OCI-M2 (cell line): Measurements from ENCODE around the gene AHI1.
"Not testable (repeated sequence)": the region's sequence is repeated elsewhere in the genome, so short reads cannot be mapped to it uniquely, and the experiment has no call there.

Experiments used
- DNase-seq: peaks from one replicate; lab custom pipeline; 2025; ENCODE audit not compliant: unreplicated experiment; lab: John Stamatoyannopoulos, UW

The AHI1 gene

DNA sequence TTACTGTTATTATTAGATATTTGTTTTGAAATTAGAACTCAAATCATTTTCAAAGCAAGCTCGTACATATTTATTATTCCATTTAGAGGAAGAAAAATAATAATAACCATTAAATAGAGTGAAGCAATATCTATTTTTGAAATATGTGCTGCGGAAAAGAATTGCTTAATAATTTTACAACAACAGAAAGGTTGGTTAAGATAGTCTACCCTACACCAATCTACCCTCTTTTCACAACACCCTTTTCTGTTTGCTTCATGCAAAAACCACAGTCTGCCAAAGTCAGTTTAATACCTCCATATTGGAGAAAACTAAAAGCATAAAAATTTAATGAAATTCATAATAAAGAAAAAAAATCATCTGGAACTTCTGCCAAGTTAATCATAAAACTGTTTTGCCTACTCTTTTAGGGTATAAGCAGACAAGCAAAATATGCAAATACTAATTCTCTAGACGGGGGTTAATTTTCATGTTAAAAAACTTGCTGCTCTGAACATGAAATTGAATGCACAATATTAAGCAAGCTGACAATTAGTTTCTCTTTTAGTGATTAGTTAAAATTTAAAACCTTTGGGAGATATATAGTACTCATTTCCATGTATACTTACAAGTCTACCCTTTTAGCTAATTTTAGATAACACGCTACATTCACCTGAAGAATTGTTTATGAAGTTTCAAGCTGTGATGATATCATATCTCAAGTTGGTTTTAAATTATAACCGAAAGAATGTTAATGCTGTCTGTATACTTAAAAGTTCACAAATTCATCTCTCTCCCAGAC is 100.2 kb downstream of the AHI1 start:
- no peak for DNase-seq

DNA sequence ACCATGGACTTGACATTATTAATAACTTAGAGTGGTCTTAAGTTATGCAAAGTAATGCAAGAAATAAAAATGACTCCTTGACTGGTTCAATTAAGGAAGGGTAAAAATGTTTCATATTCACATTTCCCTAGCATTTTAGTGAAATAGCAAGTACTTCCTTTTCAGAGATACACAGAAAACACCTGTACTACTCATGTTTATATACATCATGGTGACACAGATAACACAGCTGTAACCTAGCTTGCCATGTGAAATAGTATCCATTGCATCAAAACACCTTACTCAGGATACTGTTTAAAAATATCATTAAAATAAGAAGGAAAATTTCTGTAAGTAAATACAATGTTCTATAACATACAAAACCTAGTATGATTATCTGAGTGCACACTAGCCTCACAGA is 102.4 kb downstream of the AHI1 start:
- no peak for DNase-seq

DNA sequence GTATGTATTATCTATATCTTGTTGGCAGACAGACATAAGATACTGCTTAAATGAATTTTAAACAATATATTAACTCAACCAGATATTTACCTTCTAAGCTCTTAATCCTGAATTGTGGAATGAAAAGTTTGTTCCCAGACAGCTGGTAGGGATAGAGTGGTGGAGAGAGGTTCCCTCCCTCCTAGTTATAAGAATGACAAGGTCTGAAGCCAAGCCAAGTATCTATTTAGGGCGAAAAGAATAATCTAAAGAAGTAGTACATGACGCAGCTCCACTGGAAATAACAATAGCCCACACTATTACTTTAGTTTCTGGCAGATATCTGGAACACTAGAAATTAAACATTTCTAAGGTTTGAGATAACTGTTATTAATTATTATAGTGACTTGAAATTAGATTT is 104.3 kb downstream of the AHI1 start:
- no peak for DNase-seq

DNA sequence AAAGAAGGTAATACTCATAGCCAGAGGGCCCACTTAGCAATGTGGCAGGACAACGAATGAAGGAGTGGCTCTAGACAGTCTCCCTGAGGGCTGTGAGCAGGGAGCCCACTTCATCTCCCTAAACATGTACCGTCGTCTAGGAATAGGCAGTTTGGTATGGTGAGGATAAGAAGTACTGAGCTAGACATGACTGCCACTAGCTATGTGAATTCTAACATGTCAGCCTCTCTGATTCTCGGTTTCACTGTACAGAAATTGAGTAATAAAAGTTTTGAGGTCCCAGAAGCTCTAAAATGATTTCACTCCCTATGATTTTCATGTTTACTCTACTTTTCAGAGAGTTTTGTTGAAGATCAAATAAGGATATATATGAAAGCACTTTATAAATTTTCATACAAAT is 107.1 kb downstream of the AHI1 start:
- no peak for DNase-seq

GRCh38 chr6:135385299-135385698 is 112.2 kb downstream of the AHI1 start:
- no peak for DNase-seq

DNA sequence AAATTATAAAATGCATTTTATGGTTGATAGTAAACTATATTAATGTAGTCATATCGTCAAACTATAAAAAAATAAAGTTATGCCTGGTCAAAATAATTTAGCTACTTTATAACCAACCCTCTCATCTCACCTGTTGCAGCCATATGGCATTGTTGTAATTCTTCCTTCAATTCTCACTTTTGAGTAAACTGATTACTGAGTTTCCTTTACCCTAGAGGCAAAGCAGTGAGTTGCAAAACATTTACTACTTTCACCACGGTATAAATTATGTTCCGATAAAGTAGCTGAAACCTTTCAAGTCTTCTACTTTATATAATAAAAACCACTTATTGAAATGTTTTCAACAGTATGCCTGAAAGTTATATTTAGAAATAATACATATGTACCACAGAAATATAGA is 113.8 kb downstream of the AHI1 start:
- DNase-seq, result no peak

- no peak for DNase-seq
These were observed 114.2 kb downstream of the AHI1 start for GRCh38 chr6:135383301-135383700.

DNA sequence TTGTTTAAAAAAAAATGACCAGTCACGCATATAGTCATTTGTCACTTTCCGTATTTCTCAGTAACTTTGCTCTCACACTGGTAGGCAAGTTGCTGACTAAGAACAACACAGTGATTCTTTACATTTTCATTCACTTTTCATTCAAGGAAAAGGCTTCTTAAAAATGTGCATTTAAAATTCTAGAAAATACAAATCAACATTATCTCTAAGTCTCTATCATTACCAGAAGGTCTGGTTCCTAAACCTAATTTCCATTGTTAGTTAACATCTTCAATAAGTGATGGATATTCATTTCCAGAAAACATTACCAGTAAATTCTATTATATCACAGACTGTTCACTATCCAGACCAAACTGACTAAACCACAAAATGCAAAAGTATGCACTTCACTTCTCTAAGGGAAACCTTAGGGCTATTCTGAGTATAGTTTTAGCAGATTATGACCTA is 115.3 kb downstream of the AHI1 start:
- no peak for DNase-seq

- DNase-seq, result no peak
These were observed 116.7 kb downstream of the AHI1 start for GRCh38 chr6:135380793-135381192.

- no peak for DNase-seq
These were observed 117.9 kb downstream of the AHI1 start for GRCh38 chr6:135379647-135380046.

GRCh38 chr6:135372758-135373157 is 124.8 kb downstream of the AHI1 start:
- DNase-seq, result no peak

DNA sequence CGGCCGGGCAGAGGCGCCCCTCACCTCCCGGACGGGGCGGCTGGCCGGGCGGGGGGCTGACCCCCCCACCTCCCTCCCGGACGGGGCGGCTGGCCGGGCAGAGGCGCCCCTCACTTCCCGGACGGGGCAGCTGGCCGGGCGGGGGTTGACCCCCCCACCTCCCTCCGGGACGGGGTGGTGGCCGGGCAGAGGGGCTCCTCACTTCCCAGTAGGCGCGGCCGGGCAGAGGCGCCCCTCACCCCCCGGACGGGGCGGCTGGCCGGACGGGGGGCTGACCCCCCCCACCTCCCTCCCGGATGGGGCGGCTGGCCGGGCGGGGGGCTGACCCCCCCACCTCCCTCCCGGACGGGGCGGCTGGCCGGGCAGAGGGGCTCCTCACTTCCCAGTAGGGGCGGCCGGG is 133.9 kb downstream of the AHI1 start:
- not testable (repeated sequence) for DNase-seq

- DNase-seq, result no peak
These were observed 135.4 kb downstream of the AHI1 start for GRCh38 chr6:135362124-135362523.

DNA sequence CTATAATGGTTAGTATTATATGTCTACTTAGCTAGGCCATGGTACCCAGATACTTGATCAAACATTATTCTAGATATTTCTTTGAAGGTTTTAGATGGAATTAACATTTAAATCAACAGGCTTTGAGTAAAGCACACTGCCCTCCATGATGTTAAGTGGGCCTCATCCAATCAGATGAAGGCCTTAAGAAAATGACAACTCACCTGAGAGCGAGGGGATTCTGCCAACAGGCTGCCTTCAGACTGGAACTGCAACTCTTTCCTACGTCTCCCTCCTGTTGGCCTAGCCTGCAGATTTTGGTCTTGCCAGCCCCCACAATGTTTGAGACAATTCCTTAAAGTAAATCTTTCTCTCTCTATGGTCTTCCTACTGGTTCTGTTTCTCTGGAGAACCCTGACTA is 137.3 kb downstream of the AHI1 start:
- DNase-seq, result no peak

- no peak for DNase-seq
These were observed 138.6 kb downstream of the AHI1 start for GRCh38 chr6:135358985-135359384.

DNA sequence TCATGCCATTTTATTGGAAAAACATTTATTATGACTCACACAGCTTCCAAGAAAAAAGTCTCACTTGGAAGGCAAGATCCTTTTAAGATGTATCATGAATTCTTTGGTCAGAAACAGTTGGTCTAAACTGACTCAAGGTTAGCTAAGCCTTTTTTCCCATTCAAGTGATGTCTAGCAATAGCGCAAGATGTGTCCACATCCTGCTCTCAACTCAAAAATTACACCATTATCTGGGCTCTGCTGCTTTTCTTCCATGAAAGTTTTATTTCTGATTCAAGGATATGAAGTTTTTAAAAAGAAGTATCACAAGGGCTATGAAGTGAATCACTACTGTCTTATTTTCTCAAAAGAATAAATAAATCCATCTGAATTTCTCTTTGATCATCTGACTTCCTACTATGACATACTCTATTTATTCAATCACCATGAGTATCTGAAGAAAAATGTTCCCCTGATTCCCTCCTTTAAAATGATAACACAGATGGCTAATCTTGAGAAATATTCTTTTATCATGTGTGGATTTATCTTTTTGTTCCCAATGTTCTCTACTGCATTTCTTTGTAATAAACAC is 139.2 kb downstream of the AHI1 start:
- no peak for DNase-seq

DNA sequence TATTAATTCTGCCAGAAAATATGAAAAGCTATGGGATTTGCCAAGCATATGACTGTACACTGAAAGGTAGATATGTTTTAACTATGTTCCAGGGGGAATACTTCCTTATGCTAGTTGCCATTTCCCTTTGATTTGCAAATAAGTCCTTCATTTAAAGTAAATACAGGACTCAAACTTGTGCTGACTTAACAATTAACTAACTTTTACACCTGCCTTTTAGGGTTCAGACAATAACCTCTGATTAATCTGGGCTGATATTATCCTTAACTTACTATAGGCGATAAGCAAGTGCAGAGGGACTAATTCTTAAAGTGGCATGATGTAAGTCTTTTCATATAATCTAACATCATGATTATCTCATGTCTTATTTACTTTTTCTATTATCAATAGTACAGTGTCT is 143.1 kb downstream of the AHI1 start:
- DNase-seq, result no peak

DNA sequence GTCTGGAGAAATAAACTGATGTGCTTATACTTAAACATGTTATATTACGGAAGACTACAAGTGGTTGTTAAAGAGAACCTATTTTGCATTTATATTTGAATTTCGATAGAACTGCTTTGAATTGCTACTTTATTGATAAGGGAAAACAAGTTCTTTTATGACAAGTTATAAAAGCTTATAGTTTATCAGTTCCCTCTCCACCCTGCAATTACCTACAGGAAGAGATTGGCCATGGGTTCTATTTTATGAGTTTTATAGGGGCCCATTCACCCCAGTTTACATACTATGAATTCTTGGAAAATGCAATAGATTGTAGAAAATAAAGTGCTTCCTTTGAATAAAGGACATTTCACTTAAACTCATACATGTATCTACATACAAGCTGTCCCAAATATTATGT is 144.4 kb downstream of the AHI1 start:
- DNase-seq, result no peak

- DNase-seq, result no peak
These were observed 145.9 kb downstream of the AHI1 start for GRCh38 chr6:135351635-135352034.

GRCh38 chr6:135347887-135348286 is 149.7 kb downstream of the AHI1 start:
- DNase-seq, result no peak

DNA sequence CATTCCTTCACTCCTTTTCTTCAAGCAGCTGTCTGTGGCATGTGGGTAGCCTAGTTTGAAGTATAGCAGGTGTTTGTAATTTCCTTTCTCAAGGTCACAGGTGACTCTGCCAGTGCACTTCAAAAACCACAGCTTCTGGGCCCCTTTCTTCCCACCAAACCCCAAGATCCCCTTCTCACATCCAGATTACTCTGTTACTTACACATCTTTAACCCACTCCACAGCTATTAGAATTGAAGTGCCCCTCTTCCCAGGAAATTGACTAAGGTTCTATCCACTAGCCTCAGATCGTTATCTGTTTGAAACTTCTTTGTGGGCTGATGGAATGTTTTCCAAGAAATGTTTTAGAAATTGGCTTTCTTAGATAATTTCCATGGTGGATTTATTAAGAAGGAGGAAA is 150.8 kb downstream of the AHI1 start:
- no peak for DNase-seq

GRCh38 chr6:135344526-135344925 is 153.0 kb downstream of the AHI1 start:
- no peak for DNase-seq

DNA sequence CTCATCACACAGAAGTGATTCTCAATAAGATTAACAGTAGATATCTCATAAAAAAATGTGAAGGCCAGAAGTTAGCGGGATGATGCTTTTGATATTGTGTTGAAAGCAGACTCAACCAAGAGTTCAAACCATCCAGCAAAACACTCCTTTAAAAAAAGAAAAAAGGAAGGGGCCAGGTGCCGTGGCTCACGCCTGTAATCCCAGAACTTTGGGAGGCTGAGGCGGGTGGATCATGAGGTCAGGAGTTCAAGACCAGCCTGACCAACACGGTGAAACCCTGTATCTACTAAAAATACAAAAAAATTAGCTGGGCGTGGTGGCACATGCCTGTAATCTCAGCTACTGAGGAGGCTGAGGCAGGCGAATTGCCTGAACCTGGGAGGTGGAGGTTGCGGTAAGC is 157.6 kb downstream of the AHI1 start:
- not testable (repeated sequence) for DNase-seq
